BLaER1 treated with 17β-estradiol and CSF1 and Interleukin-3, amounts not matched to agents 10 nM and 100 nM (cell line): Measurements from ENCODE around the gene CDH23.

Experiments
- H3K27ac ChIP-seq, 11 experiments: shearing (Covaris generic); formaldehyde crosslinking; 2 replicates each; pipeline ENCODE4 v1.8.1; 2022
- H3K27me3 ChIP-seq, 11 experiments: shearing (Covaris generic); formaldehyde crosslinking; 2 replicates each; pipeline ENCODE4 v1.8.1; 2022
- H3K36me3 ChIP-seq, 11 experiments: shearing (Covaris generic); formaldehyde crosslinking; 2 replicates each; pipeline ENCODE4 v1.8.1; 2022
- H3K4me1 ChIP-seq, 10 experiments: shearing (Covaris generic); formaldehyde crosslinking; 2 replicates each; pipeline ENCODE4 v1.8.1; 2022
- H3K4me2 ChIP-seq, 11 experiments: shearing (Covaris generic); formaldehyde crosslinking; 2 replicates each; pipeline ENCODE4 v1.8.1; 2022
- H3K4me3 ChIP-seq, 10 experiments: shearing (Covaris generic); formaldehyde crosslinking; 2 replicates each; pipeline ENCODE4 v1.8.1; 2022
- H3K9ac ChIP-seq, 11 experiments: shearing (Covaris generic); formaldehyde crosslinking; 2 replicates each; pipeline ENCODE4 v1.8.1; 2022
- H3K9me3 ChIP-seq, 11 experiments: shearing (Covaris generic); formaldehyde crosslinking; replicated peaks in 1 of 11; 2 replicates each; pipeline ENCODE4 v1.8.1; 2022
- H4K20me1 ChIP-seq, 11 experiments: shearing (Covaris generic); formaldehyde crosslinking; 2 replicates each; pipeline ENCODE4 v1.8.1; 2022
- Cebpa-rat ChIP-seq, 11 experiments: shearing (Covaris generic); IDR thresholded peaks; 2 replicates each; pipeline ENCODE4 v1.8.1; 2022

CDH23 gene

DNA sequence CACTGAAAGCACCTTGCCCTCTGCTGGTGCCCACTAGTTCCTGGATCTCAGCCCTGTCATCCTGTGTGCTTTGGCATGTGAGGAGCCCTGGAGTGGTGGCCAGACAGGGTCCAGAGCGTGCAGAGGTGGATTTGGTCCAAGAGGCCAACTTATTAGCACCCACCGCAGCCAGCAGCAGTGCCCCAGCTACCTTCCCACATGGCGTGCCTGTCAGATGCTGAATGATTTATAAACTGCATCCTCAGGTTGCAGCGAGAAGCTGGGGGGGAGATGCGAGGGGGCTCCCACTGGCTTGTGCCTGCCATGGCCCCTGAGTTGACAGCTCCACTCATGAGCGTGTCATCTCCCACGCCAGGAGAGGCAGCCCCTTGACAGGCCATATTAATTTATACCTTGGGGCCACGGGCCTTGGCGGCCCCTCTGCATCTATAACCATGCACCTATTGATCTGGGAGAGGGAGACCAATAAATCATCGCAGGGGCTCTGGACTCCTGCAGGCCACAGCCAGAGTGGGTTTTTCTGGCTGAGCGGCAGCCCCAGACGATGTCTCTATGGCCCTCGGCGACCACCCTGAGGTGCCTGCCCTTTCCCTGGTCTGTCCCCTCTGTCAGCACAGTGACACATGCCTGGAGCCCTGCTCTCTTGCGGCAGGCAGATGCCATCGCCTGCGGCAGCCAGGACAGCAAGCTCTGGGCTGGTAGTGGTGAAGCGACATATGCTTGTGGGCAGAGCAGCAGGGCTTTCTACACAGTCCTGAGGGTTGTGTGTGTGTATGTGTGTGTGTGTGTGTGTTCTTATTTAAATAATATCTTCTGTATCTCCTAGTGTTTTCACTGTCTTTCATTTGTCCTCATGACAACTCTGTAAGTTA lies 120.8 kb downstream of the CDH23 start:
- Histone ChIP-seq H3K4me1 (peaks cover 10 to 25% (median 19%) of the 10 kb centered on the region in 10 experiments; a peak in 19 of 20 replicates), H3K4me2 (no peak overlapping the region), H3K27me3 (no peaks in the 10 kb centered on the region), H3K9ac (no peak overlapping the region), H3K9me3 (no peaks in the 10 kb centered on the region), H3K36me3 (no peaks in the 10 kb centered on the region), H3K4me3 (no peak overlapping the region), H3K27ac (no peak overlapping the region), H4K20me1 (no peaks in the 10 kb centered on the region)
- no peak for TF ChIP-seq Cebpa-rat (IDR thresholded peaks at IDR 0.05)

DNA sequence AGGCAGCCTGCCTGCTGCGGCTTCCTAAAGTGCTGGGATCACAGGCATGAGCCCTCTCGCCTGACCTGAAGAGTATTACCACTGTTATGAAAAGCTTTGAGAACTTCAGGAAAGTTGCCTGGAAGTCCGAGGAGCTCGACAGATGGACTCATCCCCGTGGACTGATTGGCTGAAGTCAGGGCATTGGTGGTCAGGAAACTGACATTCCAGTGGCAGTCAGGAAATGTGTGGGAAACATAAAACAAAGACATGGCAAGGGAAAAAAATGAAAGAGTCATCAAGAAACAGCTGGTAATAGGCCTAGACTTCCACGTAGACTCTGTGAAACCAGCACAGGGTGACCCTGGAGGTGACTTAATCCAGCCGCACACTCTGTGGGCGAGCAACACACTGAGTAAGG lies 123.3 kb downstream of the CDH23 start:
- H3K4me1 ChIP-seq, result peaks cover 0 to 20% (median 18%) of the 10 kb centered on the region in 10 experiments; a peak in 16 of 20 replicates
- TF ChIP-seq Cebpa-rat (IDR thresholded peaks at IDR 0.05), result no peak
- H3K9ac ChIP-seq, result no peak overlapping the region
- no peaks in the 10 kb centered on the region for H3K36me3 ChIP-seq
- no peaks in the 10 kb centered on the region for H3K9me3 ChIP-seq
- H3K4me3 ChIP-seq, result no peak overlapping the region
- no peak overlapping the region for H3K4me2 ChIP-seq
- H3K27me3 ChIP-seq, result no peaks in the 10 kb centered on the region
- no peaks in the 10 kb centered on the region; a peak in 1 of 22 replicates for H4K20me1 ChIP-seq
- H3K27ac ChIP-seq, result no peak overlapping the region

DNA sequence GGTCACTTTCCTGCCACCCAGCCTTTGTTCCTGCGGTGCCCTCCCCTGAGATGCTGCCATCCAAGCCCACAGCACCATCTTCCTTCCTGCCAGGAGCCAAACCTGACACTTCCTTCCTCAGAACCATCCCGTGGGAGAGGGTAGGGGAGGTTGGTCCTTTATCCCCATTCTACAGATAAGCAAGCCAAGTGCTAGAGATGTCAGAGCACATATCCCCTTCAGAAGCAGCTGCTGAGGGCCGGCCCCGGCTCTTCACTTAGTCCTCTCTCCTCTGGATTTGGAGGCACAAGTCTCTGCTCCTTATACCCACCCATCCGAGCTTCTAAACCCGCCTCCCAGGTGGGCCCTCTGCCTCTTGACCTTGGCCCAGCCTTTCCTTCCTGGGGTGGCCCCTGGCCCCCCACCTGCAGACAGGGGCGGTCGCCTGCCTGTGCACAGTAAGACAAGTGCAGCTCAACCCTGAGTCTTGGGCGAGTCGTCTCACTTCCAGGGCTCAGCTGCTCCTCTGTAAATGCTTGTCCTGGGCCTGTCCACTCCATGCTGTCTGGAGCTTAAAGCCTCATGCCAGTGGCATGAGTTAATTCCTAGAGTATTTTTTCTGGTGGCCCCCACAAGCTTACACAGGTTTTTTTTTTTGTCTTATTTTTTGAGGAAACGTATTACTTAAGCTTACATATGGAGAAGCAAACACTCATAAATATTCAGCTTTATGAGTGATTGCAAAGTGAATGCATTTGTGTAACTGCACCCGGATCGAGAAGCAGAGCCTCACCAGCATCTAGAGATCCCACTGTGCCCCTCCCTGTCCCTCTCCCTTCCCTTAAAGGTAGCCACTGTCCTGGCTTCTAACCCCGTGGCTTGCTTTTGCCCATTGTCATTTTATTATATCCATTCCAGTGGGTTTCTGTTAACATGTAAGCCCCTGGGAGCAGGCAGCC lies 125.1 kb downstream of the CDH23 start:
- Histone ChIP-seq H4K20me1 (no peaks in the 10 kb centered on the region; a peak in 1 of 22 replicates), H3K4me2 (peak overlapping the region in 10 of 11 experiments; percentile 24 to 74 (median 63); a peak in 18 of 22 replicates), H3K9ac (no peak overlapping the region), H3K27ac (no peak overlapping the region), H3K36me3 (no peaks in the 10 kb centered on the region), H3K4me1 (peaks cover 3 to 30% (median 21%) of the 10 kb centered on the region in 10 experiments; a peak in 17 of 20 replicates), H3K27me3 (no peaks in the 10 kb centered on the region), H3K9me3 (no peaks in the 10 kb centered on the region), H3K4me3 (no peak overlapping the region)
- TF ChIP-seq Cebpa-rat (IDR thresholded peaks at IDR 0.05), result no peak

DNA sequence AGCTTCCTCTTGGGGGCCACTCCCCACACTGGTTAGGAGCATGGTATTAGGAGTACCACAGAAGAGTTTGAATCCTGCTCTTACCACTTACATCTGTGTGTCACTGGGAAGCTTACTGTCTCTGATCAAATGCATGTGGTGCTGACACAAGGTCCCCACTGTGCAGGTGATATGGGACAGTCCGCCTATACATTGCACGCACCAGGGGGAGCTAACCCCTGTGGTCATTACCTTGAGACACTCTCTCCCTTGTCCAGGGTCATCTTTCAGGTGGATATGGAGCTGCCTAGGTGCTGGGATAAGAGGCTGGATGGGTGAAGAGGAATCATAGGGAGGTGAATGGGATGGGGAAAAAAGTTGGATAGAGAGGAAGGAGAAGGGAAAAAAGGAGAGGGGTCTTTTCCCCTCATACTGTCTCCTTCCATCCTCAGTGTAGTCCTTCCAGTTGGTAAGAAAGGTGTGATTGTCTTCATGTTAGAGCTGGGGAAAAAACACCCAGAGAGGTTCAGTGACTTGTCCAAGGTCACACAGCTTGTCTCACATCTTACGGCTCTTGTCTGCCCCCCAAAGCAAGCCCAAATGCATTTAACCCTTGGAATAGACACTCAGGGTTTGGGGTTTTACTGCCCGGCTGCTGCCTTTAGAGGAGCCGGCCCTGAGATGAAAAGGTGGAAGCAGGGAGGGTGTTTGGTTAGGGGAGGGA lies 125.9 kb downstream of the CDH23 start:
- H3K27ac ChIP-seq, result no peak overlapping the region
- no peak overlapping the region for H3K9ac ChIP-seq

DNA sequence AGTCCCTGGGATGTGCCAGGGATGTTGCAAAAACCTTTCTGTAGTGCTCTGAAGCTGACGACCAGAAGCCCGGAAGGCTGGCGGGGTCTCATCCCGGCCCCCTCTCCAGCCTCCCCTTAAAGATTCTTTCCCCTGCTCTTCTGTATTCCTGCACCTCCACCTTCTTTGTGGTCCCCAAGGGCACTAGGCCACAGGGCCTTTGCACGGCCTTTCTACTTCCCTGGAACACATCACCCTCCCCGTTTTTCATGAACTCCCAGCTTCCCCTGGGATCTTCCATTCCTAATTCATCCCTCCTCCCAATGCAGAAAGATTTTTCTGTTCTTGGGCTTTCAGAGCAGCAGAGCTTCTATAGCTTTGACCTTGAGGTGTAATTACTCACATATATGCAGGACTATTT lies 127.0 kb downstream of the CDH23 start:
- Histone ChIP-seq H3K36me3 (no peaks in the 10 kb centered on the region), H3K4me1 (peaks cover 6 to 42% (median 33%) of the 10 kb centered on the region in 10 experiments; a peak in 17 of 20 replicates), H3K27ac (no peak overlapping the region), H4K20me1 (no peaks in the 10 kb centered on the region; a peak in 1 of 22 replicates), H3K4me3 (no peak overlapping the region), H3K27me3 (no peaks in the 10 kb centered on the region), H3K9me3 (no peaks in the 10 kb centered on the region), H3K9ac (no peak overlapping the region), H3K4me2 (no peak overlapping the region)
- TF ChIP-seq Cebpa-rat (IDR thresholded peaks at IDR 0.05), result no peak

More for the DNA sequence above, 125.9 kb downstream of the CDH23 start:
- Histone ChIP-seq H3K4me1 (peaks cover 6 to 38% (median 29%) of the 10 kb centered on the region in 10 experiments; a peak in 17 of 20 replicates), H3K36me3 (no peaks in the 10 kb centered on the region), H3K9me3 (no peaks in the 10 kb centered on the region), H4K20me1 (no peaks in the 10 kb centered on the region; a peak in 1 of 22 replicates), H3K4me2 (peak overlapping the region in 9 of 11 experiments; percentile 44 to 74 (median 63); a peak in 16 of 22 replicates), H3K4me3 (no peak overlapping the region), H3K27me3 (no peaks in the 10 kb centered on the region)
- no peak for TF ChIP-seq Cebpa-rat (IDR thresholded peaks at IDR 0.05)

DNA sequence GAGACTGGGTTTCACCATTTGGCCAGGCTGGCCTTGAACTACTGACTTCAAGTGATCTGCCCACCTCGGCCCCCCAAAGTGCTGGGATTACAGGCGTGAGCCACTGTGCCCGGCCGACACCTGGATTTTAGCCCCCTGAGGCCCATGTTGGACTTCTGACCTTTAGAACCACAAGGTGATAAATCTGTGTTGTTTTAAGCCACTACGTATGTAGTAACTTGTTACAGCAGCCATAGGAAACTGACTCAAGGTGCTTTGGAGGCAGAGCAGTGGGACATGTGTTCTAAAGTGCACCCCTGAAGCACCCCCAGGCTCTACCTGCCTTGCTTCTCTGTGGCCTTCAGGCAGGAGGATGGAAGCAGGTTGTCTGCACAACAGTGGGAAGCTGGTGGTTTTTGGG lies 128.4 kb downstream of the CDH23 start:
- Histone ChIP-seq H3K36me3 (no peaks in the 10 kb centered on the region), H3K9me3 (no peaks in the 10 kb centered on the region), H3K4me1 (peaks cover 6 to 47% (median 35%) of the 10 kb centered on the region in 10 experiments; a peak in 17 of 20 replicates), H3K4me3 (no peak overlapping the region), H3K27ac (no peak overlapping the region), H3K4me2 (no peak overlapping the region), H3K9ac (no peak overlapping the region), H3K27me3 (no peaks in the 10 kb centered on the region), H4K20me1 (no peaks in the 10 kb centered on the region; a peak in 1 of 22 replicates)
- TF ChIP-seq Cebpa-rat (IDR thresholded peaks at IDR 0.05), result no peak

DNA sequence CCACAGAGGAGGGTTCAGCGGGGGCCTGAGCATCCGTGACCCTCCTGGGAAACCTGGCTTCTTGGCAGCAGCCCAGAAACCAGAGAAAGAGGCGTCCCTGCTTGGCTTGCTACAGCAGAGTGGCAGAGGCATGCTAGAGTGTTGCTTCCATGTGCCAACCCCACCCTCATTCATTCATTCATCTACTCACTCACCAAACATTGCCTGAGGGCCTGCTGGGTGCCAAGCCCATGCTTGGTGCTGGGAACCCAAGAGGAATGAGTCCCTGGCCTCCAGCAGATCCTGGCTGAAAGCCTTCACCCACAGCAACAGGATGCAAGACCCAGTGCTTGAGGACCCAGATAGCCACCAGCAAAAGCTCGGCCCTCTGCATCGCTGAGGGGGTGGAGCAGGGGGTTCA lies 129.0 kb downstream of the CDH23 start:
- Histone ChIP-seq H3K4me2 (no peak overlapping the region), H3K4me1 (peaks cover 6 to 47% (median 35%) of the 10 kb centered on the region in 10 experiments; a peak in 17 of 20 replicates), H3K27me3 (no peaks in the 10 kb centered on the region), H4K20me1 (no peaks in the 10 kb centered on the region; a peak in 1 of 22 replicates), H3K9ac (no peak overlapping the region; a peak in 1 of 22 replicates), H3K36me3 (no peaks in the 10 kb centered on the region), H3K9me3 (no peaks in the 10 kb centered on the region), H3K27ac (no peak overlapping the region), H3K4me3 (no peak overlapping the region)
- no peak for TF ChIP-seq Cebpa-rat (IDR thresholded peaks at IDR 0.05)

DNA sequence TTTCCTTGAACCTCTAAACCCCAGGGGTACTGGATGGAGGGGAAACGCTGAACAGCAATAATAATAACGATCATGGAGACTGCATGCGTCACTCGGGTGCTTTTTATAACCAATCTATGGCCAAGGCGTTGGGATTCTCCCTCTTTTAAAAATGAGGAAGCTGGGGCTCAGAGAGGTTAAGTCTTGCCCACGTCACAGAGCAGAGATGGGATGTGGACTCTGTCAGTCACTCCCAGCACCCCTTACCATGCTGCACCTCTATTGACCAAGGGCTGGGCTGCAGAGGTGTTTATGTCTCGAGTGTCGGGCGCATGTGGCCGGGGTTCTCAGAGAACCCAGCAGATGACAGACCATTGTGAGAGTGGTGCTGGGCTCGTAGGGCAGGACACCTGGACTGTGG lies 129.9 kb downstream of the CDH23 start:
- H3K4me1 ChIP-seq, result peaks cover 10 to 40% (median 31%) of the 10 kb centered on the region in 10 experiments
- no peak overlapping the region for H3K27ac ChIP-seq
- H3K9ac ChIP-seq, result no peak overlapping the region
- no peaks in the 10 kb centered on the region for H3K36me3 ChIP-seq
- H4K20me1 ChIP-seq, result no peaks in the 10 kb centered on the region; a peak in 1 of 22 replicates
- H3K4me2 ChIP-seq, result peak overlapping the region in 9 of 11 experiments; percentile 16 to 61 (median 43); a peak in 14 of 22 replicates
- no peak for TF ChIP-seq Cebpa-rat (IDR thresholded peaks at IDR 0.05)
- no peak overlapping the region for H3K4me3 ChIP-seq
- H3K9me3 ChIP-seq, result peaks cover 0 to 7% (median 0%) of the 10 kb centered on the region in 11 experiments; a peak in 5 of 22 replicates
- H3K27me3 ChIP-seq, result no peaks in the 10 kb centered on the region
